CD4-positive, alpha-beta memory T cell (primary cell): ENCODE results near the gene EYA3. TPM values are rescaled to one million over a fixed set of nuclear protein-coding genes. Genes with fewer than 3 reads are reported as not detected.
A peak's percentile ranks its signal among the peaks of the same experiment; 100 is the strongest.

Source experiments
- CTCF ChIA-PET: fragments of 350-600 bp; sonication (Branson Sonifier 250); formaldehyde crosslinking; loops from one replicate; lab custom pipeline; 2021; ENCODE audit warnings: inconsistent platforms; ENCODE audit not compliant: partially characterized antibody; lab: Charles Lee
- POLR2A ChIA-PET: fragments of 350-600 bp; sonication (Branson Sonifier 250); formaldehyde crosslinking; loops from one replicate; lab custom pipeline; 2021; ENCODE audit not compliant: partially characterized antibody; lab: Charles Lee
- DNase-seq, 5 donors: peaks; one replicate each; pipeline versions ENCODE4 v3.0.0 to v3.0.0-alpha.2; 2020 to 2022; ENCODE audit warnings: mixed read lengths in 1 of 5
- H3K27ac ChIP-seq: one replicate; pipeline ENCODE4 v1.7.0; 2013; ENCODE audit warnings: low read depth, low read length
- H3K27me3 ChIP-seq: 2 replicates; pipeline ENCODE4 v1.7.0; 2013; ENCODE audit warnings: mild to moderate bottlenecking, low read length, moderate library complexity; ENCODE audit not compliant: insufficient read depth
- H3K36me3 ChIP-seq: 2 replicates; pipeline ENCODE4 v1.7.0; 2013; ENCODE audit warnings: mild to moderate bottlenecking, low read length, moderate library complexity; ENCODE audit not compliant: insufficient read depth
- H3K4me1 ChIP-seq: 2 replicates; pipeline ENCODE4 v1.7.0; 2013; ENCODE audit warnings: mild to moderate bottlenecking, low read length, moderate library complexity; ENCODE audit not compliant: insufficient read depth
- H3K4me3 ChIP-seq, 2 donors: one replicate each; pipeline ENCODE4 v1.7.0; 2013; ENCODE audit warnings: low read length in 2 of 2, mild to moderate bottlenecking in 1 of 2
- H3K9me3 ChIP-seq, 2 donors: one replicate each; pipeline ENCODE4 v1.7.0; 2013; ENCODE audit warnings: low read length in 2 of 2, control low read depth in 1 of 2; ENCODE audit not compliant: control insufficient read depth in 1 of 2
- H3K27ac Mint-ChIP-seq, 7 donors: one replicate each; pipeline ENCODE4 v1.8.0; 2020 to 2021; ENCODE audit warnings: mixed read lengths in 7 of 7, mild to moderate bottlenecking in 6 of 7, inconsistent platforms in 3 of 7, moderate library complexity in 3 of 7
- H3K27me3 Mint-ChIP-seq, 2 donors: one replicate each; pipeline ENCODE4 v1.8.0; 2020 to 2021; ENCODE audit warnings: mixed read lengths in 2 of 2
- H3K36me3 Mint-ChIP-seq, 2 donors: one replicate each; pipeline ENCODE4 v1.8.0; 2020 to 2021; ENCODE audit warnings: mixed read lengths in 2 of 2, inconsistent platforms in 1 of 2, mild to moderate bottlenecking in 1 of 2
- H3K4me1 Mint-ChIP-seq, 4 donors: one replicate each; pipeline ENCODE4 v1.8.0; 2020 to 2021; ENCODE audit warnings: mixed read lengths in 4 of 4, mild to moderate bottlenecking in 1 of 4
- H3K4me3 Mint-ChIP-seq, 8 donors: one replicate each; pipeline ENCODE4 v1.8.0; 2020 to 2021; ENCODE audit warnings: mixed read lengths in 8 of 8, mild to moderate bottlenecking in 7 of 8, moderate library complexity in 6 of 8, inconsistent platforms in 3 of 8
- H3K9me3 Mint-ChIP-seq, 8 donors: one replicate each; pipeline ENCODE4 v1.8.0; 2020 to 2021; ENCODE audit warnings: mixed read lengths in 8 of 8, mild to moderate bottlenecking in 5 of 8, inconsistent platforms in 3 of 8, moderate library complexity in 1 of 8
- intact Hi-C: fragments of 100-400 bp; cut with micrococcal nuclease; formaldehyde crosslinking; loops from one replicate; pipeline ENCODE4 v1.15.1; 2023
- polyA plus RNA-seq, 2 donors: library from polyadenylated mRNA; unstranded; fragments of 300-500 nt; fragmentation: Illumina TruSeq; gene quantifications; one replicate each; pipeline ENCODE4 v1.2.3, GENCODE V29; 2021
- total RNA-seq, 2 experiments: library from RNA; stranded (reverse); gene quantifications; one replicate each; pipeline ENCODE4 v1.2.3, GENCODE V29; 2021

The EYA3 gene
- total and polyA plus RNA-seq, 4 experiments from 2014 or later, result 4.8 to 22.6 (median 13.5) TPM

- no peaks in the 10 kb centered on the region for H3K36me3 Mint-ChIP-seq
- no peak for DNase-seq
- peaks cover 0 to 11% (median 0%) of the 10 kb centered on the region in 8 donors for H3K9me3 Mint-ChIP-seq
- H3K27ac ChIP-seq, result no peak overlapping the region
- H3K4me3 ChIP-seq, result no peak overlapping the region
- intact Hi-C loops, result no loop called here
- CTCF ChIA-PET, result interaction anchor here (0.7 kb wide), 1 partner anchor 878 kb away, joined by 3 read pairs; no protein-coding TSS in a partner anchor
- no peaks in the 10 kb centered on the region for H3K4me1 Mint-ChIP-seq
- H3K4me1 ChIP-seq, result no peaks in the 10 kb centered on the region
- no peak overlapping the region for H3K4me3 Mint-ChIP-seq
- POLR2A ChIA-PET, result no interaction called here
- no peaks in the 10 kb centered on the region for H3K36me3 ChIP-seq
- H3K27ac Mint-ChIP-seq, result no peak overlapping the region
- H3K27me3 ChIP-seq, result no peaks in the 10 kb centered on the region
- H3K9me3 ChIP-seq, result no peaks in the 10 kb centered on the region
- H3K27me3 Mint-ChIP-seq, result peaks cover 0 to 3% of the 10 kb centered on the region in 2 donors
Measured at GRCh38 chr1:28132171-28133167, 44.1 kb upstream of the EYA3 start.

GRCh38 chr1:28130901-28131300 is 42.5 kb upstream of the EYA3 start:
- Mint-ChIP-seq H3K4me3 (no peak overlapping the region), H3K36me3 (no peaks in the 10 kb centered on the region), H3K9me3 (peaks cover 0 to 11% (median 0%) of the 10 kb centered on the region in 8 donors), H3K4me1 (no peaks in the 10 kb centered on the region), H3K27me3 (peaks cover 3 to 6% of the 10 kb centered on the region in 2 donors), H3K27ac (no peak overlapping the region)
- intact Hi-C loops, result no loop called here
- Histone ChIP-seq H3K4me3 (no peak overlapping the region), H3K9me3 (no peaks in the 10 kb centered on the region), H3K36me3 (no peaks in the 10 kb centered on the region), H3K4me1 (no peaks in the 10 kb centered on the region), H3K27ac (no peak overlapping the region), H3K27me3 (no peaks in the 10 kb centered on the region)
- CTCF ChIA-PET, result no interaction called here
- no peak for DNase-seq
- POLR2A ChIA-PET, result no interaction called here

- Mint-ChIP-seq H3K36me3 (no peaks in the 10 kb centered on the region), H3K9me3 (peaks cover 0 to 8% (median 0%) of the 10 kb centered on the region in 8 donors), H3K27me3 (peaks cover 5 to 8% of the 10 kb centered on the region in 2 donors), H3K4me1 (no peaks in the 10 kb centered on the region), H3K4me3 (no peak overlapping the region), H3K27ac (no peak overlapping the region)
- no peak for DNase-seq
- no peaks in the 10 kb centered on the region for H3K27me3 ChIP-seq
- no peaks in the 10 kb centered on the region for H3K36me3 ChIP-seq
- POLR2A ChIA-PET, result no interaction called here
- intact Hi-C loops, result no loop called here
- H3K27ac ChIP-seq, result no peak overlapping the region
- H3K4me3 ChIP-seq, result no peak overlapping the region
- no peaks in the 10 kb centered on the region for H3K9me3 ChIP-seq
- no peaks in the 10 kb centered on the region for H3K4me1 ChIP-seq
- CTCF ChIA-PET, result no interaction called here
Measured at GRCh38 chr1:28129150-28129549, 40.7 kb upstream of the EYA3 start.

DNA sequence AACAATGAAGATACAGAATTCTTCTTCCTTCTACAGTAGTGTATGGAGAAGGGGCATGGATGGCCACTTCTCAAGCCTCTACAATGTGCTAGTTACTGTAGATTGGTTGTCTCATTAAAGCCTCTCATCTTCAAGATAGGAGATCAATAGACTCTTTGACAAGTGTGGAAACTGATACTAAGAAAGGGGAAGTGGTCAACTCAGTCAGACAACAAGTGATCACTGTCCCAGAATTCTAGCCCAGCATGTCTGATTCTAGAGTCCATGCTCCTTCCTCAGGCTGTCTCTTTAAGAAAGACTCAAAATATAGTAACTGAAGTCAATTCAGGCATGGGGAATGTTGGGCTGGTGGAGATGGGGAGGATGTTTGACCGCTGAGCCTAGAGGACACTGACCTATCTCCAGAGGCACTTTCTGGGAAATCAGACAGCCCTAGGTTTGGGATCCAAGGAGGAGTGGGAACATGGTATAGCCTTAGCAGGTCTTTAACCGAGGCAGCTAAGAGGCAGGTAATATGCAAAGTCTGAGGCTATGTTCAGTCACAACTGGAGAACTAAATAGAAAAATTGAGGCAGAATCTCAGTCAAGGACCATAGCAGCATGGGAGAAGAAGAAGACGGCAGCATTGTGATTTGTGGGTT is 39.3 kb upstream of the EYA3 start:
- H3K27ac Mint-ChIP-seq, result no peak overlapping the region
- H3K9me3 ChIP-seq, result no peaks in the 10 kb centered on the region
- DNase-seq, result no peak
- ChIA-PET CTCF (no interaction called here), POLR2A (no interaction called here)
- H3K4me3 ChIP-seq, result no peak overlapping the region
- H3K4me1 Mint-ChIP-seq, result no peaks in the 10 kb centered on the region
- no peaks in the 10 kb centered on the region for H3K27me3 ChIP-seq
- H3K36me3 ChIP-seq, result no peaks in the 10 kb centered on the region
- H3K4me3 Mint-ChIP-seq, result no peak overlapping the region
- no peaks in the 10 kb centered on the region for H3K36me3 Mint-ChIP-seq
- peaks cover 5 to 8% of the 10 kb centered on the region in 2 donors for H3K27me3 Mint-ChIP-seq
- no peak overlapping the region for H3K27ac ChIP-seq
- H3K9me3 Mint-ChIP-seq, result no peaks in the 10 kb centered on the region
- no peaks in the 10 kb centered on the region for H3K4me1 ChIP-seq
- intact Hi-C loops, result no loop called here

DNA sequence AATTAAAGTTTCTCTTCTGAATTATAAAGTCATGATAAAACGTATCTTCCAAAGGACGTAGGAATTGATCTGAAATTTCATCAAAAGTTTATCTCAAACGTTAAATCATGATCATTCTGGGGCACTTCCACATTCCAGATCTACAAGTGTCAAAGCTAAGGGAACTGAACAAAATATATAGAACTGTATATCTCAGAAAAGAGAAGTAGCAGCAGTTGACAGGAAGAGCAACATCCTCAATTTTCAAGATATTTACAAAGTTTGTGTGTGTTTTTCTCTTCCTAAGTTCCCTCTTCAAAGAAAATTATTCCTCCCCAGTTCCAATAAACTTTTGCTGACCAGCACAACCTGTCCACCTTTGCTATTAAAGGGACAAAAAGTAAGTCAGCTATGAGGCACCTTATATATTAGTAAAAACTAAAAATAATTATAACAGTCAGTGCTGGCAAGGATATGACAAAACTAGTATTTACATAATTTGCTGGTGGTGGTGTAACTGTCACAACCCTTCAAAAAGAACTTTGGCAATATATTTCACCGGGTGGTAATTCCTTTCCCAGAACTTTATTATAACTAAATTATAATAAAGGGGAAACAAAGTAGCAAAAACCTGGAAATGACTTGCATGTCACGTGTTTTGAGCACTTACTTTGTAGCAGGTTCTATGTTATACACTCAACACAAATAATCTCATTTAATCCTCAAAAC is 38.5 kb upstream of the EYA3 start:
- Histone ChIP-seq H3K4me1 (no peaks in the 10 kb centered on the region), H3K27ac (no peak overlapping the region), H3K9me3 (no peaks in the 10 kb centered on the region), H3K36me3 (no peaks in the 10 kb centered on the region), H3K4me3 (no peak overlapping the region), H3K27me3 (no peaks in the 10 kb centered on the region)
- intact Hi-C loops, result no loop called here
- no peaks in the 10 kb centered on the region for H3K4me1 Mint-ChIP-seq
- no peak for DNase-seq
- H3K36me3 Mint-ChIP-seq, result no peaks in the 10 kb centered on the region
- H3K27me3 Mint-ChIP-seq, result peaks cover 5 to 8% of the 10 kb centered on the region in 2 donors
- CTCF ChIA-PET, result no interaction called here
- no peak overlapping the region for H3K4me3 Mint-ChIP-seq
- no peak overlapping the region for H3K27ac Mint-ChIP-seq
- no peaks in the 10 kb centered on the region for H3K9me3 Mint-ChIP-seq
- POLR2A ChIA-PET, result no interaction called here

GRCh38 chr1:28126212-28126611 is 37.8 kb upstream of the EYA3 start:
- ChIA-PET POLR2A (interaction anchor here (0.5 kb wide), 1 partner anchor 16 kb away, joined by 3 read pairs; no protein-coding TSS in a partner anchor), CTCF (no interaction called here)
- no peaks in the 10 kb centered on the region for H3K36me3 ChIP-seq
- H3K9me3 ChIP-seq, result no peaks in the 10 kb centered on the region
- H3K4me1 ChIP-seq, result no peaks in the 10 kb centered on the region
- no peak for DNase-seq
- Mint-ChIP-seq H3K27ac (no peak overlapping the region), H3K27me3 (peaks cover 5 to 8% of the 10 kb centered on the region in 2 donors), H3K4me1 (no peaks in the 10 kb centered on the region), H3K9me3 (no peaks in the 10 kb centered on the region), H3K4me3 (no peak overlapping the region), H3K36me3 (no peaks in the 10 kb centered on the region)
- intact Hi-C loops, result no loop called here
- H3K4me3 ChIP-seq, result no peak overlapping the region
- no peak overlapping the region for H3K27ac ChIP-seq
- H3K27me3 ChIP-seq, result no peaks in the 10 kb centered on the region

GRCh38 chr1:28123461-28123961 is 35.1 kb upstream of the EYA3 start:
- H3K27ac Mint-ChIP-seq, result peak overlapping the region in 1 of 7 donors; percentile 70
- ChIA-PET POLR2A (no interaction called here), CTCF (no interaction called here)
- no peaks in the 10 kb centered on the region for H3K27me3 ChIP-seq
- no peak for DNase-seq
- no peaks in the 10 kb centered on the region for H3K36me3 Mint-ChIP-seq
- intact Hi-C loops, result no loop called here
- no peaks in the 10 kb centered on the region for H3K4me1 Mint-ChIP-seq
- peaks cover 0 to 2% (median 0%) of the 10 kb centered on the region in 8 donors for H3K9me3 Mint-ChIP-seq
- peaks cover 5 to 8% of the 10 kb centered on the region in 2 donors for H3K27me3 Mint-ChIP-seq
- no peaks in the 10 kb centered on the region for H3K36me3 ChIP-seq
- no peak overlapping the region for H3K4me3 Mint-ChIP-seq
- H3K9me3 ChIP-seq, result no peaks in the 10 kb centered on the region
- no peak overlapping the region for H3K4me3 ChIP-seq
- H3K27ac ChIP-seq, result no peak overlapping the region
- no peaks in the 10 kb centered on the region for H3K4me1 ChIP-seq
